Kasumi-1 (cell line): ENCODE data around the gene DYRK1A.

Experiments used
- DNase-seq, 2 experiments: peaks; one replicate each; lab custom pipeline; 2025; lab: John Stamatoyannopoulos, UW

Gene DYRK1A

DNA sequence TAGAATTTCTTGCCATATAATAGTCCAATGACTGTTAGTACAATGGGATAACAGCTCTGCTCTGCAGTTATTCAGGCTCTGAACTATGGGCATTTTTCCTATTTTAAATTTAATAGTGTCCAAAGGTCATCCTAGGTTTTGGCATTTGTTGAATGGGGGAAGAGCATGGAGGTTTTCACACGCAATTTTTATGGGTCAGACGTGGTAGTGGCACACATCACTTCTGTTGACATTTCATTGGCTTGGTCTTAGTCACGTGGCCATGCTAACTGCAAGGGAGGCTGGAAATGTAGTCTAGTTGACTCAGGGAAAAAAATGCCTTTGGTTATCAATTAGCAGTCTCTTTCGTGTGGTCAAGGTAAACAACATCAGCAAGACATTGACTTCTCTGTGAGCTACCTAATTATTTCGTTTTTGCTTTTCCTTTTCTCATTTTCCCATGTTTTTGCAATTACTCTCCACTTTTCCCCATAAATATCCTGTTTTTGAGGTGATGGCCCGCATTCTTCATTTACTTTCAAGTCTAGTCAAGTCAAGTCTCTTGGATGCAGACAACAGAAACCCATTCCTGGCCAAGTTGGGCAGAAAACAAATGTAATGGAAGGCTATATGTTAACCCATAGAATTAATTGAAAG lies 82.8 kb downstream of the DYRK1A start:
- no peak for DNase-seq

DNA sequence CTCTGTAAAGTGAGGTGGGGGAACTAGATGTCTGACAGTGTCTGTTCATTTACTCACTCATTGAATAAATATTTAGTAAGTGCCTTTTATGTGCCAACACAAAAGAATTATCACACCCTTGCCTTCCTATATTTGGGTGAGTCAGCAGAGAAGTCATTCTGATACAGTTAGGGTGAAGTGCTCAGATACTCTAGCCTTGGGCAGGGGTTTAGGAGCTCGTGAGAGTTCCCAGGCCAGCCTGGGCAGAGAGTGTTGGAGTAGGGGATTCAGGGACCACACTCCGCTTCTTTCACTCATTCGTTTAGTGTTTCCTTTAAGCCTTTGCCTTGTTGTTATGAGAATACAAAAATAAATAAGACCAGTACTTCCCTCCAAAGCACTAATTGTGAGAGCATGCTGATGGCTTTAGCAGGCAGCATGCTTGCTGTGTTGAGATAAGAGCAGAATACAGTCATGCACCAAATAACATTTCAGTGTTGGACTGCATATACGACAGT lies 83.9 kb downstream of the DYRK1A start:
- DNase-seq: no peak

DNA sequence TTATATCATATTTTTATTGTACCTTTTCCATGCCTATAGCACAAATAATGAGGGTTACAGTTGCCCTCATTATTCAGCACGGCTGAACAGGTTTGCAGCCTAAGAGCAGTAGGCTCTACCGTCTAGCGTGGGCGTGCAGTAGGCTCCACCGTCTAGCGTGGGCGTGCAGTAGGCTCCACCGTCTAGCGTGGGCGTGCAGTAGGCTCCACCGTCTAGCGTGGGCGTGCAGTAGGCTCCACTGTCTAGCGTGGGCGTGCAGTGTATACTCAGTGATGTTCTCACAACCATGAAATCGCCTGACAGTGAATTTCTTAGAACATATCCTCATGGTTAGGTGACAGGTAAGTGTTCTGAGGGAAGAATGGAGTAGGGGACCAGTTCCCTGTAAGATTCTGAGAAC lies 84.9 kb downstream of the DYRK1A start:
- no peak for DNase-seq

DNA sequence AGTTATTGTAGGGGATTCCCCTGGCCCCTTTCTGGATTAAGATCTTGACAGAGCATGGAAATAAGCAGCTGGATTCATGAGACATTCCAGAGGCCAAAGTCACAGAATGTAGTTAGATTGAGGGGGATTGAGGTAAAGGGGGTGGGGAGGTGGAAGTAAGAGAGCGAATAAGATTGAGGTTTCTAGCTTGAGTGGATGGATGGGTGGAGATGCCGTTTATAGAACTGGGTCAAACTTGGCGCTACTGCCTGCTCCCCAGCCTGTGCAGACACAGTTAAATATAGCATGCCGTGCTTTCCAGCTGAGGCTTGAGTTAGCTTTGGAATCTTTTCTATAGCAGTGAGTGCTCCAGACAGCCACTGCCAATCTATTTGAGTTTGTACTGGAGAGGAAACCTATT lies 85.7 kb downstream of the DYRK1A start:
- DNase-seq: no peak

DNA sequence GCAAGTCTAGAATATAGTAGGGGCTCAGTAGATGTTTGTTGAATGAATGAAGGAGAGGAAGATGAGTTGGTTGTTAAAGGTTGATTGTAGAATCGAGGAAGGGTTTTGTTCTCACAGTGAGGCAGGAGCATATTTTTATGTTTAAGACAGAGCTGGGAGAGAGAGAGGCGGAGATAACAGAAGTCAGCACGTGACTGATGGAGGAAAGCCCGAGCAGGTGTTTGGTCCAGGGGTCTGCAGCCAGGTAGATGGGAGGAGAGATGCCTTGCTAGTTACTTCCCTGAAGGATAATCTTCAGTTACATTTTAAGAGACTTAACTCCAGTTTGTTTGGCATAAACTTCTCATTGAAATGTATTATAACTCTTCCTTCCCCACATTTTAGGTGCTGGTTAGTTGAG lies 86.8 kb downstream of the DYRK1A start:
- no peak for DNase-seq

DNA sequence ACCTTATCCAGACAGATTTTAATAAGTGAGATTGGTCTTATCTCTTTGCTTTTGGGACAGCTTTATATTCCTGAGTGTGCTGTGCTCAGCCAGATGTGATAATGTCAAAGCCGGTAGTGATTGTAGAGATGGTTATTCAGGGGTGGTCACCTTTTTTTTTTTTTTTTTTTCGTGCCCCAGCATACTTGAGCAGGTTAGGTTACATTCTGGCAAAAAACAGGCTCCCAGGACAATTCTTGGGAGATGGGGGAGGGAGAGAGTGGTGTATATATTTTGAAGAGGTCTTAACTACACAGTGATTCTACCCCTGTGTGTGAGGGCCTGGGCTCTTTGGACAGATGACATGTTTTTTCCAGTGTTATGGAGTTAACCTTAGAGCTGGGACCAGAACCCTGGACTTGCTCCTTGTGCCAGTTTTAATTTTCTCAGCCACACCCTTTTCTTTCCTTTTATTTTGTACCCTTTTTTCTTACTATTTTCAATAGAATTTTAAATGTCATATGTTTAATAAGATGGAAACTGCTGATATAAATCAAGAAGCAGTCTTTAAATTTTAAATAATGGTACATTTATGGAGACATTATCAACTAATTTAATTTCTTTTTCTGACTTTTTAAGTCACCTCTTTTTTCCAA lies 88.4 kb downstream of the DYRK1A start:
- DNase-seq: no peak

DNA sequence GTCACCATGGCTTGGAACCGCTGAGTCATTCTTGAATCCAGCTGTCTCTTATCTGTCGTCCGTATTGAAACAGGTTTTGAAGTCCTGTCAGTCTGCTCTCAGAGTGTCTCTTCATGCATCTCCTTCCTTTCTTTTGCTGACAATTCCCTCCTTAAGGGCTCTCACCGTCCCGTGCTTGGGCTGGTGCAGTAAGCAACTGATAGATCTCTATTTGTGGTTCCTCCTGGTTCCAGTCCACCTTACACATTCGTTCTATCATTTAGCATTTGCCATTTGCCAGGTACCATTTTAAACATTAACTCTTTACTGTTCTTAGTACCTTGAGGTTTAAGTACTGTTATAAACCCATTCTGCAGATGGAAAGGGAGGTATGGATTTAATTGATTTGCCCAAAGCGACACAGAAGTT lies 88.9 kb downstream of the DYRK1A start:
- DNase-seq: no peak

DNA sequence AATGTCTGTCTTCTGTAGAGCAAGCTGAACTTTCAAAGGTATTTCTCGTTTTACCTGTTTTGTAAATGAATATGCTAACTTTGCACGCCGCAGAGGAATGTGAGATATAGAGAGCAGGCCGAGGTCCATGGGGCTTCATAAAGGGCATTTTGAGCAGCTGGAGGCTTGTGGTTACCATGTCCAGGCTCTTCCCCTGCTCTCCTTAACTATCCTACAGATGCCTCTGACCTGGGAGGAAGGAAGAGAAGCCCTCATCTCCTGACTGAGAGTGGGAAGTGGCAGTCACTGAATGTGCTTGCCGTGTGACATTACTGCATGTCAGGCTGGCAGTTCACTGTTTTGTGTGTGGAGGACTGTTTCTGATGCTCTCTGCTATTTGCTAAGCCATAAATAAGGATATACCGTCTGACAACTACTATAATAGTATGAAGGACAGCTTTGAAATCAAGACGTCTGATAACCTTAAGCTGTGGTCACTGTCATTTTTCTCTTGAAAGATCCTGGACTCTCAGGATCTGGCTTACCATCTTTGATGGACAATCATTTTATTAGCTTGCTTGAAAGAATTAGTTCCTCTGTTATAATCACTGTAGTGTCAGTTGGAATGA lies 92.2 kb downstream of the DYRK1A start:
- peak in 1 of 2 experiments; percentile 9 for DNase-seq

DNA sequence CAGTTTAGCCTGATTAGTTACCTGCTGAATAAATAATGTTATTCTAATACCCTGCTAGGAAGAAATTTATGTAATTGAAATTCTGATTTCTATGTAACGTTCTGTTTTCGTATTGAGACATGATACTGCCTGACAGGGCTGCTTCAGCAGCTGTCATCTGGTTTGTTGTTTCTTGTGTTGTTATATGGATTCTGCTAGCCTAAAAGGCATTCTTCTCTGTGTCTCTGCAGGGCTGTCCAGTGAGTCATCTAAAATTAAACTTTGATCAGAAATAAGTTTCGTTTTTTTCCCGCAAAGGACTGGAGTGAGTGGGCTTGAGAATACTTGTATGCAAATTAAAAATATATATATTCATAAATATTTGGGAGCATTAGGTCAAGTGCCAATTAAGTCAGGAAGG lies 93.0 kb downstream of the DYRK1A start:
- DNase-seq: no peak

DNA sequence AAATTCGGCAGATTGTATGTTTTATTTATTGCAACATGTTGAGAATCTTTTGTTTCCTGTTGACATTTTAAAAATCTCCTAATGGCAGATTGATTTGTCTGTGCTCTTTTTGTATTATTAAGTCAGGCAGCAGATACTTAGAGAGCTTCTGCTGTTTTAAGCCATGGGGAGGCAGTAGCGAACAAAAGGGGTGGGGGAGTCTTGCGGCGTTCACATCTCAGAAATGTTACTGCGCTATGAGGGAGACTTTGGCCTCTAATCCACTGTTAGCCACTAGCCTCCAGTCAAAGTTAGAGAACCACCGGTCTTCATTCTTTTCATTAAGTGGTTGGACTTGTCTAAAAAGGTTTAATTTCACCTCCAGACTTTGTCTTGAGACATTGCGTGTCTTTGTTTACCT lies 93.6 kb downstream of the DYRK1A start:
- DNase-seq: peak; percentile 19 to 30

DNA sequence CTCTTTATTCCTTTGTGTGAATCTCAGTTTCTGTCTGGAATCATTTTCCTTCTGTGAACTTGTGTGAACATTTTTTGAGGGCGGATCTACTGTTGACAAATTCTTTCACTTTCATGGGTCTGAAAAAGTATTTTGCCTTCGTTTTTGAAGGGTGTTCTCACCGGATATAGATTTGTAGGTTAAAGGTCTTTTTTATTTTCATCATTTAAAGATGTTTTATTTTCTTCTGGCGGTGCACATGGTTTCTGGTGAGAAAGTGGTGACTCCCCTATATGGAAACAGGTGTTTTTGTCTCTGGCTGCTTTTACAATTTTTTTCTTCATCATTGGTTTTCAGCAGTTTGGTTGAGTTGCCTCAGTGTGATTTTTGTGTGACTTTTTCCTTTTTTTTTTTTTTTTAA lies 94.9 kb downstream of the DYRK1A start:
- DNase-seq: no peak

DNA sequence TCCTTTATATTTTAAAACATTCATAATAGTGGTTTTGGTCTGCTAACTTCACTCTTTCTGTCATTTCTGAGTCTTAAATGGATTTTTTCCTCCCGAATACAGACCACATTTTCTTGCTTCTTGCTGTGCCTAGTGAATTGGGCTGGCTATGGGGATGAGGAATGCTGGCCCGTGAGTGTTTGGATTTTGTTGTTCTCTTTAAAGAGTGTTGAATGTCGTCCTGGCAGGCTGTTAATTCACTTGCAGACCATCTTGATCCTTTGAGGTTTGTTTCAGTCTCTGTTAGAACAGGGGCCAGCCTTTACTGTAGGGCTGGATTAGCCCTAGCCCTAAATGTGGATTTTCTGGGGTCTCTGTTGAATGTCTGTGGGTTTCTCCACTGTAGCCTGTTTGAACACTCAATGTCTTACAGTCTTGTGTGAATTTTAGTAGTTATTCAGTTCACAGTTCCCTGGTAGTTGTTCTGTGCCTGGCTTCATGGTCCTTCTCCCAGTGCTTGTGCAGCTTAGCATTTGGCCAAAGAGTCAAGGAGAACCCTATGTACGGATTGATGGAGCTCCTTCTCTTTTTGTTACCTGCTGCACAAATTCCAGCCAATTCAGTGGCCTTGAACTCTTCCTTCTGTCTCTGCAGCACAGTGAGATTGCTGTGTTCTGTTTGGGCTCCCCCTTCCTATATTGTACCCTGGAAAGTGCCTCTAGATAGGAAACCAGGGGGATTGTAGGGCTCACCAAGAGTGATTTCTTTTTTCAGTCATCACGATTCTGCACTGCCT lies 95.7 kb downstream of the DYRK1A start:
- DNase-seq: no peak

DNA sequence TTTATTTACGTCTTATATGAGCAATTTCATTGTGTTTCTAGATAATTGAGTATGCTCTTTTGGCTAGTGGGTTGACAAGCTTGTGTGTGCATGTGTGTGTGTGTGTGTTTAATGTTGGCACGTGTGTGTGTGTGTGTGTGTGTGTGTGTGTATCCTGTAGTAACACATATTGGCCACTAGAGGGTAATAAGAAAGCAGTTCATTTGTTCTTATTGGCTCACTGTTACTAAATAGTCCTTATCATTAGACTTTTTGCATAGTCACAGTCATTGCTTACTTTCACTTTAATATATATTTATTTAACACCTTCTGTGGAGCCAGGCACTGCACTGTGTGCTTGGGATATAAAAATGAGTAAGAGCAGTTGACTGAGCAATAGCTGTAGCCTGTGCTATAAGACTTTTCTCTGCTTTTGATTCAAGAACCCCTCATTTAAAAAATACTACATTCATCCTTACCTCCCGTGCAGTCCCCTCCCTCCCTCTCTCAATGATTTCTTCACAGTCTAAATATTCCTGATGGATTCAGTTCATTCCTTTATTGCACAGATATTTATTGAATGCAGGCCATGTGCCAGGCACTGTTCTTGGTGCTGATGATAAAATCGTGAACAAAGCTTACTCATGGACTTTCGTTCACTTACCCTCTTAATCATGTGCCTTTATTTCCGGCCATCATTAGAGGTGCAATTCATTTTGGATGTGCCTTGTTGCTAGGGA lies 96.7 kb downstream of the DYRK1A start:
- peak; percentile 43 to 59 for DNase-seq

DNA sequence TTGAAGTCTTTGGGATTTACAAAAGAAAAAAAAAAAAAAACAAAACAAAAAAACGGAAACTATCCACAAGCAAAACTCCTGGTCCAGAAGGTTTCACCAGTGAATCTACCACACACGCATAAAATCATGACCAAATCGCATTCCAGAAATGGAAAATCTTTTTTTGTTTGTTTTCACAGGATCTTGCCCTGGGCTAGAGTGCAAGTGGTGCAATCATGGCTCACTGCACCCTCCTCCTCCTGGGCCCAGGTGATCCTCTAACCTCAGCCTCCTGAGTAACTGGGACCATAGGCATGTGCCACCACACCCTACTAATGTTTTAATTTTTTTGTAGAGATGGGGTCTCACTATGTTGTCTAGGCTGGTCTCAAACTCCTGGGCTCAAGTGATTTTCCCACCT lies 100.5 kb downstream of the DYRK1A start:
- DNase-seq: no peak

DNA sequence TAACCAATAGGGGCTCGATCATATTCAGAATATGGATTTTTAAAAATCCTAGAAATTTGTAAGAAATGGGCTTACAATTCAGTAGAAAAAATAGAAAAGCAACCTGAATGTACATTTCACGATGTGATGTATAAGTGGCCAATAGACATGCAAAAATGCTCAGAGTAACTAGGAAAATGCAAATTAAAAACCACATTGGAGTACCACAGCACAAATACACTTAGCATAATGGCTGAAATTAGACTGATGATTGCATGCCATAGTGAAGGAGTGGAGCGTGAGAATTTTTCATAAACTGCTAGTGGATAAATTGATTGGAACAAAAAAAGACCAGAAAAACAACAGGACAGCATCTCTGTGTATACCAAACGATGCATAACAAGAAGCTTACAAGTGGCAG lies 102.3 kb downstream of the DYRK1A start:
- DNase-seq: no peak

DNA sequence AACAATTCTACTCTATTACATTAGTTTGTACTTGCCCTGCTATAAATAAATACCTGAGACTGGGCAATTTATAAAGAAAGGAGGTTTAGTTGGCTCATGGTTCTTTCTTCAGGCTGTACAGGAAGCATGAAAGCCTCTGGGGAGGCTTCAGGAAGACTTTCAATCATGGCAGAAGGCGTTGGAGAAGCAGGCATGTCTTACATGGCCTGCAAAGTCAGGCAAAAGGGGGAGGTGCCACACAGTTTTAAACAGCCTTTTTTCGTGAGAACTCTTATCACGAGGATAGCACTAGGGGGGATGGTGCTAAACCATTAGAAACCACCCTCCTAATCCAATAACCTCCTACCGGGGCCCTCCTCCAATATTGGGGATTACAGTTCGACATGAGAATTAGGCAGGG lies 102.9 kb downstream of the DYRK1A start:
- no peak for DNase-seq

DNA sequence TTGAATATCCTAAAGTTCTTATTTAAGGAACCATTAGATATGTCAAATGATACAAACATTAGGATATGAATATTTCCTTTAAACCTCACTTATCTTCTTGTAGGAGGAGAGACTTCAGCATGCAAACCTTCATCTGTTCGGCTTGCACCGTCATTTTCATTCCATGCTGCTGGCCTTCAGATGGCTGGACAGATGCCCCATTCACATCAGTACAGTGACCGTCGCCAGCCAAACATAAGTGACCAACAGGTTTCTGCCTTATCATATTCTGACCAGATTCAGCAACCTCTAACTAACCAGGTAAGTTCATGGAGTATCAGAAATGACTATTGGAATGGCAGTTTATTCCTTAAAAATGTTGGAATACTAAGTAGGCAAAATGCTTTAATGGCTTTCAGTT lies 106.0 kb downstream of the DYRK1A start:
- no peak for DNase-seq

DNA sequence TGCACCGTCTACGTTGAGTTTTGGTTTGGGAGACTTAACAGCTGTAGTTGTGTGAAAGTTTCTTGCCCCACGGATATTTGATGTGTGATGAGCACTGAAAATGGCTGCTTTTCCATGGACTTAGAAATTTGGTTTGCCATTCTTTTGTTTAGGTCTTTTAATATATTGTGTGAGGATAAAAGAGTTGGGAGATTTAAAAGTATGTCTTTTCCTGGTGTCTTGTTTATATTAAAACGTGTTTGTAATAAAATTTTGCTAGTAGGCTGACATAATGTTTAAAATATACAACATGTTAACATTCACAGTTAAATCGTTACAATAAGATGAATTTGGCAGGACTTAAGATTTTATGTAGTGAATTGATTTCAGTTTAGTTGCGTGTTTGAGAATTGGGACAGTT lies 106.9 kb downstream of the DYRK1A start:
- no peak for DNase-seq

DNA sequence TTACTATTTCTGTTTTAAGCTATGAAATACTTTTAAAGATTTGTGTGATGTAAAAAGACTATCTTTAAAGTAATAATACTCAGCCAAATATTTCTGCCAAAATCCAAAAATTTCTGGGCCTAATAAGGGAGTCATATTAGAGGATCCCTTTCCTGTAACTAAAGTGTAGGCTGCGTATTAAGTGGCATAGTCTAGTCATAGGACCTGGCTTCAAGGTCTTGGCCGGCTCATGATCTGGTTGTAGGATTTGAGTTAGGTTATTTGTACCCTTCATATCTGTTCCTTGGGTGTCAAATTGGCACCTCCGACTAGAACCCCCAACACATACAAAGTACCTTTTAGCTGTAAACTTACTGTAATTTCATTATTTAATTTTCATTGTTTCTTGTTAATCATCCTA lies 107.8 kb downstream of the DYRK1A start:
- no peak for DNase-seq

DNA sequence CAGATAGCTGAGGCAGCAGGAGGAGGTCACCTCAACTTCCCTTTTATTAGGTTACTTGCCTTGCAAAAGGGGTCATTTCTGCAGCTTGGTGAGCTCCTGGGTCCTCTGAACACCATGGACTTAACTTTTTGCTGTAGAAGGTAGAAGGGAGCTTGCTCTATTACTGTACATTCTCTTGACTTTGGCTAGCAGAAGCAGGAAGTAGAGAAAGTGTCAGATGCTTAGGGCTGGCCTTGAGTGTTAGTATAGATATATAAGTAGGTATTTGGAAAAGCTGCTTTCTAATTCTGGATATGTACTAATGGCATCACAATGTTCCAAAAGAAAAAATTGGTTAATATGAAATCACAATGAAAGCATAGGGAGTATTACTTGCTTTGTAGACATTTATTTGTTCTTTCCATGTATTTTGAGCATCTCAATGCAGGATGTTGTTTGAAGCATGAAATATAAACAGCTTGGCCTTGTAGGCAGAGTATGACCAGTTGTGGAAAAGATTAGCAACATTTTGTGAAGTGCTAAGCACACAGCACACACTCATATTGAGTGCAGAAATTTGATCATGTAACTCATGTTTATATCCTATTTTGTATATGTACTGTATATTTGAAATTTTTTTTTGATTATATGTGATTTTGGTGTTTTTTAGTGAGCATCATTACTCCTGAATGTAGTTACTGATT lies 108.8 kb downstream of the DYRK1A start:
- DNase-seq: peak; percentile 36 to 52

DNA sequence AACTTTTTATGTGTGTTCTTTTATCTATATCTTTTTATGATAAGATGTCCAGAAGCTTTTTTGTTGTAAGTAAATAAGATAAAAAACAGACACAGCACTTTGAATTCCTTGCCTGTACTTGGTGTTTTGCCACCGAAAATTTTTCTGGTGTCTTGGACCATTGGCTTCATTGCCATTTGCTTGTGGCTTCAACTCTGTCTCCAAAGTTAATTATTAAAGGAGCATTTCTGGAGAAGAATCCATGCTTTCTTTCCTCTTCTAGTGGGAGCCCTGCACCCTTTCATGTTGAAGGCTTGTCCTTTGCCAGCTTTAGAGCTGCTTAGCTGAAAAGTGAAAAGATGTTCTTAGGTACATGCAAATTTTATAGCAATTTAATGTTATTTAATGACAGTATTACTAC lies 112.2 kb downstream of the DYRK1A start:
- no peak for DNase-seq

DNA sequence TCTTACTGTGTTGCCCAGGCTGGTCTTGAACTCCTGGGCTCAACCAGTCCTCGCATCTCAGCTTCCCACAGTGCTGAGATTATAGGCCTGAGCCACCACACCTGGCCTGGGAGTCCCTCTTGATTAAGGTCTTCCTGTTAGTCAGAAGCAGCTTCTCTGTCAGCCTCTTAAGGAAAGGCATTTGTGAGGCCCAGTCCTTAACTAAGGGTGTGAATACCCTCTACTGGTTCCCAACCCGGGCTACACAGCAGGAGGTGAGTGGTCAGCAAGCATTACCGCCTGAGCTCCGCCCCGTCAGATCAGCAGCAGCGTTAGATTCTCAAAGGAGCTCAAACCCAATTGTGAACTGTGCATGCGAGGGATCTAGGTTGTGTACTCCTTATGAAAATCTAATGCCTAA lies 117.2 kb downstream of the DYRK1A start:
- no peak for DNase-seq
